AG04450 (cell line): ENCODE measurements around the gene SAT2. TPM values are rescaled to one million over a fixed set of nuclear protein-coding genes. Genes with fewer than 3 reads are reported as not detected.
A peak's percentile ranks its signal among the peaks of the same experiment; 100 is the strongest.

Source experiments
- CTCF ChIA-PET: fragments of 300-600, 350-600 bp; formaldehyde crosslinking; extraction: SDS; loops from one replicate; lab custom pipeline; 2022; ENCODE audit warnings: antibody characterized with exemption, inconsistent platforms; lab: Charles Lee
- POLR2A ChIA-PET: fragments of 350-600 bp; formaldehyde crosslinking; extraction: SDS; loops from one replicate; lab custom pipeline; 2021; ENCODE audit warnings: antibody characterized with exemption, inconsistent platforms; lab: Yijun Ruan, JAX
- DNase-seq: peaks from one replicate; pipeline ENCODE4 v3.0.0-alpha.2; 2011; ENCODE audit warnings: low read depth, low spot score
- H3K27ac ChIP-seq: one replicate; pipeline ENCODE4 v1.5.1; 2012; ENCODE audit warnings: low read depth, low read length, control low read depth
- H3K27me3 ChIP-seq: one replicate; pipeline ENCODE4 v1.6.0; 2012; ENCODE audit warnings: low read length; ENCODE audit not compliant: control insufficient read depth, insufficient read depth
- H3K4me3 ChIP-seq: 2 replicates; pipeline ENCODE4 v1.5.1; 2011; ENCODE audit warnings: mild to moderate bottlenecking, low read depth, low read length, control low read depth
- H3K9me3 ChIP-seq: 2 replicates; pipeline ENCODE4 v1.5.1; 2012; ENCODE audit warnings: low read length; ENCODE audit not compliant: control insufficient read depth, insufficient read depth
- polyA plus RNA-seq: library from polyadenylated mRNA; depleted of rRNA; stranded (reverse); fragments of >200 nt; gene quantifications from 2 replicates; pipeline ENCODE4 v1.2.3, GENCODE V29; 2011
- TF ChIP-seq, protein P1 (sequence below): IDR thresholded peaks from 2 replicates; pipeline ENCODE4 v1.5.1; 2011; ENCODE audit warnings: low read depth, low read length, control low read depth, inconsistent platforms

Gene SAT2
- polyA plus RNA-seq, 1 experiment: 54.1 TPM

DNA sequence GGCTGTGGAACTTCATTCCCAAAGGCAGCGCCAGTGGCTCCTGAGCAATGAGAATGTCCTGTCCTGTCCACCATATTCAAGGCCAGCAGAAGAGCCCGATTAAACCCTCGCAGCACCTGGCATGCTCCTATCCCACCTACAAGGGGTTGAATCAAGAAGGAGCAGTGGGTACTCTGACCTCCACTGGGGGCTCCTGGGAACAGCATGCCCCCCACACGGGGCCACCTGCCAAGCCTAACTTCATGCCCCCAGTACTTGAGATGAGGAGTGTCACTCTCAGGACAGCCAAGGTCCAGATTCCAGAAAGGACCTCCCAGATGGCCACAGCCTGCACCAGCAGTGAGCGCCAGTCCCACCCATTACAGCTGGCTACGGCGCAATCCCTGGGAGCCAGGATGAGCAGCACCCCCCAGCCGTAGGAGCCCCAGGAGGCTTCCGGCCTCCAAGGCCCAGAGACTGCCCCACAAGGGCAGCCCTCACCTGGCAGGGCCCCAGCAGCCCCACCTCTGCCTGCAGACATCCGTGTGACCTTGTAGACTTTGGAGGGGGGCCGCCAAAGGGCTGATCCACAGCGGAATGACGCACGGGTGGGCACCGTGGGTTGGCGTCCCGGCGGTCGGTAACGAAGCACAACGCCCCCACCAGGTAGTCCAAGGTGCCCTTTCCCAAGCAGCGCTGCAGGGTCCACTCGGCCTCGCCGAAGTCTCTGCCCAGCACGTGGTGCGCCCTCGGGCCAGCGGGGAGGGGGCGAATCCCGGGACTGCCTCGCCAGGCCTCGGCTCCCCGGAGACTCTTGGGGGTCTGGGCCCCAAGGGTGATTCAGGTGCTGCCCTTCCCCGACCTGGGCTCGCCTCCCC is 45.0 kb downstream of the SAT2 start:
- Histone ChIP-seq H3K9me3 (peaks cover 8% of the 10 kb centered on the region; the same call in 1 of the 2 replicates), H3K27me3 (no peaks in the 10 kb centered on the region), H3K27ac (peak overlapping the region; percentile 97), H3K4me3 (peak overlapping the region; percentile 92)
- TF ChIP-seq, protein P1, sequence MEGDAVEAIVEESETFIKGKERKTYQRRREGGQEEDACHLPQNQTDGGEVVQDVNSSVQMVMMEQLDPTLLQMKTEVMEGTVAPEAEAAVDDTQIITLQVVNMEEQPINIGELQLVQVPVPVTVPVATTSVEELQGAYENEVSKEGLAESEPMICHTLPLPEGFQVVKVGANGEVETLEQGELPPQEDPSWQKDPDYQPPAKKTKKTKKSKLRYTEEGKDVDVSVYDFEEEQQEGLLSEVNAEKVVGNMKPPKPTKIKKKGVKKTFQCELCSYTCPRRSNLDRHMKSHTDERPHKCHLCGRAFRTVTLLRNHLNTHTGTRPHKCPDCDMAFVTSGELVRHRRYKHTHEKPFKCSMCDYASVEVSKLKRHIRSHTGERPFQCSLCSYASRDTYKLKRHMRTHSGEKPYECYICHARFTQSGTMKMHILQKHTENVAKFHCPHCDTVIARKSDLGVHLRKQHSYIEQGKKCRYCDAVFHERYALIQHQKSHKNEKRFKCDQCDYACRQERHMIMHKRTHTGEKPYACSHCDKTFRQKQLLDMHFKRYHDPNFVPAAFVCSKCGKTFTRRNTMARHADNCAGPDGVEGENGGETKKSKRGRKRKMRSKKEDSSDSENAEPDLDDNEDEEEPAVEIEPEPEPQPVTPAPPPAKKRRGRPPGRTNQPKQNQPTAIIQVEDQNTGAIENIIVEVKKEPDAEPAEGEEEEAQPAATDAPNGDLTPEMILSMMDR: no peak
- POLR2A ChIA-PET: interaction anchor here (0.5 to 2.2 kb wide), 5 partner anchors 9 to 276 kb away, joined by 3 to 44 read pairs (median 4); partner anchors contain the start of genes NEURL4, SAT2 and TP53
- no peak for DNase-seq
- CTCF ChIA-PET: interaction anchor here (1.0 kb wide), 1 partner anchor 22 kb away, joined by 7 read pairs; the partner anchor contains the start of gene SENP3

DNA sequence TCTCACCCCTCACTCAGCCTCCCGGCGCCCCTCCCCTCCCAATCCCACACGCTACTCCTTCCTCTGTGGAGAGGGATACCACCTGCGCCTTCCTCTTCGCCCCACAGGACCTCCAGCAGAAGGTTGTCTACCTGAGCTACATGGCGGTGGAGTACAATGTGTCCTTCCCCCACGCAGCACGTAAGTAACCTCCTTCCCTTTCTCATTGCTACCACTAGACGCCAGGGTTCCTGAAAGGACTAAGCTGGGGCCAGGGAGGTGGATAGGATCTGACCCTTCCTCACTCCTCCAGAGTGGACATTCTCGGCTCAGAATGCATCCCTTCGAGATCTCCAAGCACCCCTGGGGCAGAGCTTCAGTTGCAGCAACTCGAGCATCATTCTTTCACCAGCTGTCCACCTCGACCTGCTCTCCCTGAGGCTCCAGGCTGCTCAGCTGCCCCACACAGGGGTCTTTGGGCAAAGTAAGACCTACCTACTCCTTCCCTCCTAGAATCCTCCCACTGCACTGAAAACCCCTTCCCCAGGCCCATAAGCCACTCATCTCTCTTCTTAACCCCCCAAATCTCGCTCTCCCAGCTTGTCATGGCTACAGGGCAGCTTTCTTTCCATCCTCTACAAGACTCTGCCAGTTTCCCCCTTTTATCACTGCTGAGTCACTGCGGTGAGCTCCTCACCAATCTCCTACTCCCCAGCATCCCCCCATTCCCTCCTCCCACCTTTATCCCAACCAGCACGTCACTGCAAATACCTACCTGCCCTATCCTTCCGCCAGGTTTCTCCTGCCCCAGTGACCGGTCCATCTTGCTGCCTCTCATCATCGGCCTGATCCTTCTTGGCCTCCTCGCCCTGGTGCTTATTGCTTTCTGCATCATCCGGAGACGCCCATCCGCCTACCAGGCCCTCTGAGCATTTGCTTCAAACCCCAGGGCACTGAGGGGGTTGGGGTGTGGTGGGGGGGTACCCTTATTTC is 46.7 kb downstream of the SAT2 start:
- Histone ChIP-seq H3K9me3 (peaks cover 8% of the 10 kb centered on the region; the same call in 1 of the 2 replicates), H3K27ac (no peak overlapping the region), H3K4me3 (no peak overlapping the region), H3K27me3 (no peaks in the 10 kb centered on the region)
- CTCF ChIA-PET: interaction anchor here (1.0 to 1.9 kb wide), 2 partner anchors 8 kb away, joined by 5 to 8 read pairs; no protein-coding TSS in a partner anchor
- TF ChIP-seq, protein P1: no peak
- DNase-seq: no peak
- POLR2A ChIA-PET: interaction anchor here (0.7 to 3.2 kb wide), 2 partner anchors 8 to 106 kb away, joined by 4 to 17 read pairs; partner anchors contain the start of genes TP53 and WRAP53

DNA sequence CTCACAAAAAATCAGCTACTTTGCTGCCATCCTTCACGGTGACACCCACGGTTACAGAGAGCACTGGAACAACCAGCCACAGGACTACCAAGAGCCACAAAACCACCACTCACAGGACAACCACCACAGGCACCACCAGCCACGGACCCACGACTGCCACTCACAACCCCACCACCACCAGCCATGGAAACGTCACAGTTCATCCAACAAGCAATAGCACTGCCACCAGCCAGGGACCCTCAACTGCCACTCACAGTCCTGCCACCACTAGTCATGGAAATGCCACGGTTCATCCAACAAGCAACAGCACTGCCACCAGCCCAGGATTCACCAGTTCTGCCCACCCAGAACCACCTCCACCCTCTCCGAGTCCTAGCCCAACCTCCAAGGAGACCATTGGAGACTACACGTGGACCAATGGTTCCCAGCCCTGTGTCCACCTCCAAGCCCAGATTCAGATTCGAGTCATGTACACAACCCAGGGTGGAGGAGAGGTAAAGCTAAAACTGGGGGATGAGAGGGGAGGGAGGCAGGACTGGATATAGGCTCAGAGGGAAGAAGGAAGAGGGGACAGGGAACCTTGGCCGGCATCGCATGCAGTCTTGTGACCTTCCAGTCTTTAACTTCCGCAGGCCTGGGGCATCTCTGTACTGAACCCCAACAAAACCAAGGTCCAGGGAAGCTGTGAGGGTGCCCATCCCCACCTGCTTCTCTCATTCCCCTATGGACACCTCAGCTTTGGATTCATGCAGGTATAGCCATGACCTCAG is 47.6 kb downstream of the SAT2 start:
- no peak for DNase-seq
- Histone ChIP-seq H3K4me3 (peak overlapping the region; percentile 29), H3K27me3 (no peaks in the 10 kb centered on the region), H3K9me3 (peaks cover 8% of the 10 kb centered on the region; the same call in 1 of the 2 replicates), H3K27ac (peak overlapping the region; percentile 89)
- ChIA-PET CTCF (interaction anchor here (1.5 to 1.9 kb wide), 2 partner anchors 9 to 19 kb away, joined by 4 to 8 read pairs; no protein-coding TSS in a partner anchor), POLR2A (interaction anchor here (0.9 to 3.2 kb wide), 6 partner anchors 7 to 176 kb away, joined by 3 to 22 read pairs (median 4); partner anchors contain the start of genes SENP3, SOX15, TP53 and WRAP53)
- TF ChIP-seq, protein P1: no peak
